OCI-LY1 (cell line): ENCODE data around the gene HIC1.

ENCODE experiments used
- H2AFZ ChIP-seq: fragments of 200-600 bp; sonication (generic), shearing (Covaris generic); 2 replicates; pipeline ENCODE4 v1.6.0; 2014; ENCODE audit warnings: antibody characterized with exemption, mild to moderate bottlenecking, low read length
- H3F3A ChIP-seq: fragments of 200-600 bp; sonication (generic), shearing (Covaris generic); 2 replicates; pipeline ENCODE4 v1.6.0; 2014; ENCODE audit warnings: mild to moderate bottlenecking, antibody characterized with exemption, low read length, moderate library complexity; ENCODE audit not compliant: insufficient read depth
- H3K27ac ChIP-seq: fragments of 200-600 bp; sonication (generic); 2 replicates; pipeline ENCODE4 v1.5.1; 2014; ENCODE audit warnings: low read length, mixed run types, mild to moderate bottlenecking, low read depth; ENCODE audit not compliant: poor library complexity, severe bottlenecking
- H3K27me3 ChIP-seq: fragments of 200-600 bp; sonication (generic); 2 replicates; pipeline ENCODE4 v1.6.0; 2014; ENCODE audit warnings: antibody characterized with exemption, mild to moderate bottlenecking, low read length, moderate library complexity; ENCODE audit not compliant: insufficient read depth
- H3K36me3 ChIP-seq: fragments of 200-600 bp; sonication (generic); 2 replicates; pipeline ENCODE4 v1.6.1; 2014; ENCODE audit warnings: mild to moderate bottlenecking, antibody characterized with exemption, low read length, moderate library complexity, mixed read lengths; ENCODE audit not compliant: insufficient read depth
- H3K4me1 ChIP-seq: fragments of 200-600 bp; sonication (generic); 2 replicates; pipeline ENCODE4 v1.5.1; 2014; ENCODE audit warnings: mild to moderate bottlenecking, low read length, moderate library complexity; ENCODE audit not compliant: insufficient read depth, severe bottlenecking
- H3K4me2 ChIP-seq: fragments of 200-600 bp; sonication (generic), shearing (Covaris generic); 2 replicates; pipeline ENCODE4 v1.6.1; 2014; ENCODE audit warnings: low read length
- H3K4me3 ChIP-seq: fragments of 200-600 bp; sonication (generic); 2 replicates; pipeline ENCODE4 v1.5.1; 2014; ENCODE audit warnings: low read length, low read depth, mild to moderate bottlenecking, mixed read lengths; ENCODE audit not compliant: poor library complexity, severe bottlenecking
- H3K79me2 ChIP-seq: fragments of 200-600 bp; shearing (Covaris generic); 2 replicates; pipeline ENCODE4 v1.6.1; 2016; ENCODE audit warnings: mixed run types, low read length, mixed read lengths; ENCODE audit not compliant: insufficient read depth
- H3K9ac ChIP-seq: fragments of 200-600 bp; sonication (generic), shearing (Covaris generic); 2 replicates; pipeline ENCODE4 v1.6.1; 2014; ENCODE audit warnings: mild to moderate bottlenecking, low read length, mixed read lengths
- H3K9me2 ChIP-seq: fragments of 200-600 bp; sonication (generic), shearing (Covaris generic); 2 replicates; pipeline ENCODE4 v1.6.1; 2014; ENCODE audit warnings: low read depth, mild to moderate bottlenecking, low read length, mixed read lengths
- H3K9me3 ChIP-seq: fragments of 200-600 bp; shearing (Covaris generic); 2 replicates; pipeline ENCODE4 v1.6.1; 2014; ENCODE audit warnings: low read length, mixed read lengths
- H4K20me1 ChIP-seq: fragments of 200-600 bp; sonication (generic), shearing (Covaris generic); 2 replicates; pipeline ENCODE4 v1.6.0; 2016; ENCODE audit warnings: mild to moderate bottlenecking, low read length; ENCODE audit not compliant: insufficient read depth
- CTCF ChIP-seq: fragments of 200-600 bp; sonication (generic), shearing (Covaris generic); IDR thresholded peaks from 2 replicates; pipeline ENCODE4 v1.5.1; 2017; ENCODE audit warnings: mild to moderate bottlenecking, antibody characterized with exemption, low read length, moderate library complexity, mixed read lengths
- EZH2 ChIP-seq: fragments of 200-600 bp; sonication (generic), shearing (Covaris generic); IDR thresholded peaks from 2 replicates; pipeline ENCODE4 v1.8.0; 2017; ENCODE audit warnings: borderline replicate concordance, mixed run types, mild to moderate bottlenecking, antibody characterized with exemption, low read length, moderate library complexity, mixed read lengths

Gene HIC1

GRCh38 chr17:2025622-2026309 is 29.1 kb upstream of the HIC1 start:
- Histone ChIP-seq H3K9ac (no peak overlapping the region), H3K9me2 (no peaks in the 10 kb centered on the region), H3K9me3 (no peaks in the 10 kb centered on the region), H2AFZ (no peak overlapping the region), H3K4me2 (peak overlapping the region; percentile 59; the same call in 1 of the 2 replicates), H3K79me2 (no peaks in the 10 kb centered on the region), H4K20me1 (no peaks in the 10 kb centered on the region), H3K27ac (no peak overlapping the region), H3F3A (no peaks in the 10 kb centered on the region), H3K4me1 (peaks cover 6% of the 10 kb centered on the region), H3K4me3 (peak overlapping the region; percentile 31), H3K27me3 (peaks cover 22% of the 10 kb centered on the region), H3K36me3 (no peaks in the 10 kb centered on the region)
- TF ChIP-seq EZH2 (no peak), CTCF (no peak)

GRCh38 chr17:2027528-2028233 is 27.2 kb upstream of the HIC1 start:
- no peak overlapping the region for H3K9ac ChIP-seq
- H3K9me2 ChIP-seq: no peaks in the 10 kb centered on the region
- H3K27me3 ChIP-seq: peaks cover 22% of the 10 kb centered on the region
- no peak overlapping the region for H2AFZ ChIP-seq
- H3K4me3 ChIP-seq: no peak overlapping the region
- H4K20me1 ChIP-seq: no peaks in the 10 kb centered on the region
- no peaks in the 10 kb centered on the region for H3K9me3 ChIP-seq
- H3K36me3 ChIP-seq: no peaks in the 10 kb centered on the region
- H3F3A ChIP-seq: no peaks in the 10 kb centered on the region
- TF ChIP-seq EZH2: no peak
- no peak for TF ChIP-seq CTCF
- H3K27ac ChIP-seq: no peak overlapping the region
- peaks cover 16% of the 10 kb centered on the region for H3K4me1 ChIP-seq
- H3K4me2 ChIP-seq: no peak overlapping the region
- no peaks in the 10 kb centered on the region for H3K79me2 ChIP-seq

- H3K9me2 ChIP-seq: no peaks in the 10 kb centered on the region
- peaks cover 19% of the 10 kb centered on the region for H3K27me3 ChIP-seq
- no peak overlapping the region for H3K9ac ChIP-seq
- no peaks in the 10 kb centered on the region for H4K20me1 ChIP-seq
- H3K9me3 ChIP-seq: no peaks in the 10 kb centered on the region
- TF ChIP-seq EZH2: no peak
- no peak for TF ChIP-seq CTCF
- no peak overlapping the region for H2AFZ ChIP-seq
- H3K27ac ChIP-seq: no peak overlapping the region
- no peaks in the 10 kb centered on the region for H3F3A ChIP-seq
- H3K4me1 ChIP-seq: peaks cover 16% of the 10 kb centered on the region
- no peak overlapping the region for H3K4me3 ChIP-seq
- H3K4me2 ChIP-seq: no peak overlapping the region
- no peaks in the 10 kb centered on the region for H3K79me2 ChIP-seq
- H3K36me3 ChIP-seq: no peaks in the 10 kb centered on the region
Observed at GRCh38 chr17:2028234-2028614, 26.7 kb upstream of the HIC1 start.
